Neuronal stem cell (in vitro differentiated cells): ENCODE data around the gene LGR6.

Experiments
- DNase-seq: peaks from one replicate; pipeline ENCODE4 v3.0.0-alpha.2; 2013; ENCODE audit warnings: low spot score
- H2AFZ ChIP-seq: one replicate; pipeline ENCODE4 v1.6.1; 2013; ENCODE audit warnings: mild to moderate bottlenecking, low read length, inconsistent platforms
- H2AK5ac ChIP-seq: 2 replicates; pipeline ENCODE4 v1.6.1; 2013; ENCODE audit warnings: low read depth, mild to moderate bottlenecking, inconsistent platforms, low read length, moderate library complexity, mixed read lengths
- H2BK120ac ChIP-seq: 2 replicates; pipeline ENCODE4 v1.6.1; 2013; ENCODE audit warnings: low read depth, mild to moderate bottlenecking, inconsistent platforms, low read length, moderate library complexity, mixed read lengths
- H2BK12ac ChIP-seq: one replicate; pipeline ENCODE4 v1.6.1; 2013; ENCODE audit warnings: low read length, inconsistent platforms
- H2BK15ac ChIP-seq: 2 replicates; pipeline ENCODE4 v1.6.1; 2013; ENCODE audit warnings: mild to moderate bottlenecking, low read length, inconsistent platforms, mixed read lengths
- H2BK5ac ChIP-seq: one replicate; pipeline ENCODE4 v1.6.1; 2013; ENCODE audit warnings: inconsistent platforms, mild to moderate bottlenecking, low read length, moderate library complexity
- H3K14ac ChIP-seq: one replicate; pipeline ENCODE4 v1.6.1; 2013; ENCODE audit warnings: low read length, inconsistent platforms
- H3K18ac ChIP-seq: 2 replicates; pipeline ENCODE4 v1.6.1; 2013; ENCODE audit warnings: low read length, inconsistent platforms
- H3K23ac ChIP-seq: 2 replicates; pipeline ENCODE4 v1.6.1; 2013; ENCODE audit warnings: low read depth, mild to moderate bottlenecking, mixed read lengths, low read length, inconsistent platforms; ENCODE audit not compliant: poor library complexity
- H3K27ac ChIP-seq: replicated peaks from 3 replicates; pipeline ENCODE4 v1.5.1; 2013; ENCODE audit warnings: low read length, inconsistent platforms
- H3K27me3 ChIP-seq, 3 experiments: 2 replicates each; pipeline ENCODE4 v1.6.1; 2013; ENCODE audit warnings: low read length in 3 of 3, mild to moderate bottlenecking in 2 of 3, inconsistent platforms in 1 of 3, low read depth in 1 of 3, mixed read lengths in 1 of 3, moderate library complexity in 1 of 3; ENCODE audit not compliant: control insufficient read depth in 3 of 3, insufficient read depth in 3 of 3
- H3K36me3 ChIP-seq, 2 donors: replicated peaks in 1 of 2; 2 replicates each; pipeline ENCODE4 v1.6.1; 2013; ENCODE audit warnings: low read length in 2 of 2; ENCODE audit not compliant: control insufficient read depth in 2 of 2, insufficient read depth in 2 of 2
- H3K4ac ChIP-seq: 2 replicates; pipeline ENCODE4 v1.6.1; 2013; ENCODE audit warnings: inconsistent platforms, mild to moderate bottlenecking, low read length, moderate library complexity
- H3K4me1 ChIP-seq, 2 donors: 1 replicate in 1 of 2; 2 replicates in 1 of 2; pipeline ENCODE4 v1.6.1; 2013; ENCODE audit warnings: low read length in 2 of 2, low read depth in 1 of 2; ENCODE audit not compliant: control insufficient read depth in 2 of 2, insufficient read depth in 1 of 2
- H3K4me2 ChIP-seq: one replicate; pipeline ENCODE4 v1.6.1; 2013; ENCODE audit warnings: mild to moderate bottlenecking, low read length, inconsistent platforms; ENCODE audit not compliant: insufficient read depth, poor library complexity, severe bottlenecking
- H3K4me3 ChIP-seq, 2 donors: 2 replicates each; pipeline ENCODE4 v1.5.1; 2013; ENCODE audit warnings: low read length in 2 of 2, mild to moderate bottlenecking in 2 of 2, inconsistent platforms in 1 of 2, moderate library complexity in 1 of 2
- H3K79me1 ChIP-seq: one replicate; pipeline ENCODE4 v1.6.1; 2013; ENCODE audit warnings: low read depth, mild to moderate bottlenecking, inconsistent platforms, low read length, moderate library complexity
- H3K9ac ChIP-seq: one replicate; pipeline ENCODE4 v1.6.1; 2013; ENCODE audit warnings: mild to moderate bottlenecking, low read depth, low read length, inconsistent platforms; ENCODE audit not compliant: poor library complexity
- H3K9me3 ChIP-seq, 2 donors: replicated peaks in 1 of 2; 2 replicates each; pipeline versions ENCODE3 to v1.6.1; 2013; ENCODE audit warnings: low read length in 2 of 2, mild to moderate bottlenecking in 2 of 2, inconsistent platforms in 1 of 2, low read depth in 1 of 2, mixed read lengths in 1 of 2, moderate library complexity in 1 of 2; ENCODE audit not compliant: control insufficient read depth in 2 of 2, insufficient read depth in 1 of 2
- H4K8ac ChIP-seq: one replicate; pipeline ENCODE4 v1.6.1; 2013; ENCODE audit warnings: low read depth, mild to moderate bottlenecking, inconsistent platforms, low read length, moderate library complexity
- H4K91ac ChIP-seq: one replicate; pipeline ENCODE4 v1.6.1; 2013; ENCODE audit warnings: low read length, low read depth, mild to moderate bottlenecking, inconsistent platforms; ENCODE audit not compliant: poor library complexity
- WGBS, 2 donors: extraction: QIAGEN DNeasy Blood & Tissue Kit; methylation state at CpG; one replicate each; pipeline ENCODE4 v1.1.7; 2013; ENCODE audit warnings: missing lambda C conversion rate in 2 of 2, mixed read lengths in 1 of 2; ENCODE audit not compliant: insufficient read length in 2 of 2, insufficient replicate concordance in 1 of 2; ENCODE audit errors: extremely low coverage in 2 of 2; 5-methylcytosine and 5-hydroxymethylcytosine counted together

Gene LGR6

DNA sequence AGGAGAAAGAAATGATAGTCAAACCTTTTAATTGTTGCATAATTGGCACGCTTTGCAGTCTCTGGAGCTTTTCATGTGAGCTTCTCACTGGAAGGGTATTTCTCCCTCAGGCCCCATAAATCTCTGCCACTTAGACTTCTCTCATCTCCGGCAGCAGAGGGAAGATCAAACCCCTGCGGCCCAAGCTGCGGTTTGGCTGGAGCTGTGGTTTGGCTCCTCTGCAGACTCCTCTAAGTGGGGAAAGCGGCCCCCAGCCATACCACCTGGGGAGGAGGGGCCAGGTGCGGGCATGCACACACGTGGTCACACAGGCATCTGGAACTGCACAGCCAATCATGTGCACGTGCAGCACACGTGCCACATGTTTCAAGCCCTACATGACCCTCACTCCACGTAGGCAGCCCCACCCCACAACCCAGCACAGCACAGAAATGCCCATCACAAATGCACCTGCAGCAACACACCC is 89.8 kb downstream of the LGR6 start:
- no peak overlapping the region for H3K4me2 ChIP-seq
- H3K4me3 ChIP-seq = peak overlapping the region in 1 of 2 donors; percentile 2
- H3K4ac ChIP-seq = no peak overlapping the region
- no peak overlapping the region for H4K8ac ChIP-seq
- WGBS, 2 donors = no CpG with 5 or more reads among the region's 10 CpGs
- H3K14ac ChIP-seq = no peak overlapping the region
- no peaks in the 10 kb centered on the region for H3K36me3 ChIP-seq
- no peaks in the 10 kb centered on the region for H3K79me1 ChIP-seq
- no peak overlapping the region for H3K23ac ChIP-seq
- H3K27me3 ChIP-seq = peaks cover 0 to 56% (median 0%) of the 10 kb centered on the region in 3 experiments
- no peak overlapping the region for H2AFZ ChIP-seq
- no peak overlapping the region for H2BK15ac ChIP-seq
- no peak overlapping the region for H2BK120ac ChIP-seq
- H3K9me3 ChIP-seq = no peaks in the 10 kb centered on the region
- H2BK5ac ChIP-seq = no peak overlapping the region
- H3K27ac ChIP-seq = no peak overlapping the region
- no peak overlapping the region for H2BK12ac ChIP-seq
- no peak for DNase-seq
- H2AK5ac ChIP-seq = no peak overlapping the region
- H4K91ac ChIP-seq = no peak overlapping the region
- peaks cover 2 to 5% of the 10 kb centered on the region in 2 donors for H3K4me1 ChIP-seq
- no peak overlapping the region for H3K9ac ChIP-seq
- no peak overlapping the region for H3K18ac ChIP-seq

- Histone ChIP-seq H3K9ac (no peak overlapping the region), H3K23ac (no peak overlapping the region), H3K27me3 (peaks cover 0 to 55% (median 0%) of the 10 kb centered on the region in 3 experiments), H3K27ac (no peak overlapping the region), H3K79me1 (no peaks in the 10 kb centered on the region), H3K4me2 (no peak overlapping the region), H3K14ac (no peak overlapping the region), H3K18ac (no peak overlapping the region), H3K4ac (no peak overlapping the region), H2AK5ac (no peak overlapping the region), H2BK12ac (no peak overlapping the region), H3K9me3 (no peaks in the 10 kb centered on the region), H4K8ac (no peak overlapping the region), H2BK5ac (no peak overlapping the region), H3K4me3 (no peak overlapping the region), H2BK15ac (no peak overlapping the region), H2BK120ac (no peak overlapping the region), H4K91ac (no peak overlapping the region), H3K4me1 (peaks cover 2 to 5% of the 10 kb centered on the region in 2 donors), H2AFZ (no peak overlapping the region), H3K36me3 (no peaks in the 10 kb centered on the region)
- no peak for DNase-seq
- no CpG with 5 or more reads among the region's 4 CpGs for WGBS, 2 donors
Measured at GRCh38 chr1:202283991-202284390, 90.4 kb downstream of the LGR6 start.

- no peak overlapping the region for H2AFZ ChIP-seq
Measured at GRCh38 chr1:202285908-202286307, 92.3 kb downstream of the LGR6 start.

GRCh38 chr1:202286622-202287097 is 93.1 kb downstream of the LGR6 start:
- Histone ChIP-seq H3K4me3 (no peak overlapping the region), H3K27me3 (peaks cover 0 to 36% (median 0%) of the 10 kb centered on the region in 3 experiments), H3K4ac (no peak overlapping the region), H4K91ac (no peak overlapping the region), H2BK120ac (no peak overlapping the region), H2BK15ac (no peak overlapping the region), H2AK5ac (no peak overlapping the region), H3K18ac (no peak overlapping the region), H3K9ac (no peak overlapping the region), H3K14ac (no peak overlapping the region), H2BK12ac (no peak overlapping the region), H3K4me2 (no peak overlapping the region), H2BK5ac (no peak overlapping the region), H3K9me3 (no peaks in the 10 kb centered on the region), H3K36me3 (no peaks in the 10 kb centered on the region), H3K79me1 (no peaks in the 10 kb centered on the region), H4K8ac (no peak overlapping the region), H3K4me1 (peaks cover 5 to 6% of the 10 kb centered on the region in 2 donors), H2AFZ (no peak overlapping the region), H3K27ac (no peak overlapping the region), H3K23ac (no peak overlapping the region)
- no CpG with 5 or more reads among the region's 6 CpGs for WGBS, 2 donors
- no peak for DNase-seq

More at GRCh38 chr1:202285908-202286307, 92.3 kb downstream of the LGR6 start:
- Histone ChIP-seq H2BK5ac (no peak overlapping the region), H3K14ac (no peak overlapping the region), H3K36me3 (no peaks in the 10 kb centered on the region), H3K4me1 (peaks cover 3 to 5% of the 10 kb centered on the region in 2 donors), H3K23ac (no peak overlapping the region), H3K27me3 (peaks cover 0 to 36% (median 0%) of the 10 kb centered on the region in 3 experiments), H3K9me3 (no peaks in the 10 kb centered on the region), H2BK120ac (no peak overlapping the region), H3K4ac (no peak overlapping the region), H4K8ac (no peak overlapping the region), H2BK15ac (no peak overlapping the region), H4K91ac (no peak overlapping the region), H3K79me1 (no peaks in the 10 kb centered on the region), H2BK12ac (no peak overlapping the region), H2AK5ac (no peak overlapping the region), H3K4me3 (no peak overlapping the region), H3K27ac (no peak overlapping the region), H3K18ac (no peak overlapping the region), H3K9ac (no peak overlapping the region), H3K4me2 (no peak overlapping the region)
- no peak for DNase-seq
- WGBS, 2 donors = no CpG with 5 or more reads among the region's 3 CpGs
